ENCODE measurements around the gene ZNF384. TPM values are rescaled to one million over a fixed set of nuclear protein-coding genes. Genes with fewer than 3 reads are reported as not detected.

ZNF384 gene
- total RNA-seq, 1 experiment from 2014 or later, result 88.0 TPM

DNA sequence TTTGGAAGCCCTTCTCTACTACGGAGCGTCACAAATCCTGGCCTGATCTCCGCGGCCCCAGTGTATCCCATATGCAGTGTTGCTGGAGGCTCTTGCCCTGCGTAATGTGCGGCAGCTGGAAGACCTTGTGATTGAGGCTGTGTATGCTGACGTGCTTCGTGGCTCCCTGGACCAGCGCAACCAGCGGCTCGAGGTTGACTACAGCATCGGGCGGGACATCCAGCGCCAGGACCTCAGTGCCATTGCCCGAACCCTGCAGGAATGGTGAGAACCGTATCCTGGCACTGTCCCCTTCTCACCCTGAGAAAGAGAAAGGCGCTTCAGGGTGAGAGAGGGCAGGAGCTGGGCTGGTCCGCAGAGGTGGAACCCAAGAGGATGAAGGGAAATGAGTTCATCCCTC is 40.0 kb upstream of the ZNF384 start:
- Histone ChIP-seq H3K4me1 (ENCODE audit: insufficient read depth, low read length) (no peaks in the 10 kb centered on the region), H2AK5ac (ENCODE audit: insufficient read length, low read length) (no peak overlapping the region), H3K4ac (ENCODE audit: low read depth, low read length) (no peak overlapping the region), H3K9me3 (ENCODE audit: control insufficient read depth, low read depth, low read length) (no peaks in the 10 kb centered on the region), H3K79me2 (ENCODE audit: insufficient read depth, low read length) (no peaks in the 10 kb centered on the region), H3T11ph (ENCODE audit: low read length) (no peak overlapping the region), H3K18ac (ENCODE audit: insufficient read length, low read depth, low read length) (no peak overlapping the region), H2BK20ac (ENCODE audit: low read depth, low read length, poor library complexity, severe bottlenecking) (no peak overlapping the region), H3K14ac (ENCODE audit: insufficient read depth, low read length) (no peak overlapping the region), H3K56ac (ENCODE audit: insufficient read length, low read depth, low read length) (no peak overlapping the region), H2BK5ac (ENCODE audit: insufficient read length, low read length) (no peak overlapping the region), H2AFZ (ENCODE audit: low read length) (no peak overlapping the region), H4K20me1 (ENCODE audit: control insufficient read depth, insufficient read depth, insufficient read length) (no peaks in the 10 kb centered on the region), H2BK15ac (ENCODE audit: low read depth, low read length) (no peak overlapping the region), H3K9ac (ENCODE audit: extremely low read depth, insufficient read length, low read length) (no peak overlapping the region), H3K27ac (ENCODE audit: insufficient read length, low read depth, low read length) (no peak overlapping the region), H2BK12ac (ENCODE audit: insufficient read length, low read depth, low read length) (no peak overlapping the region), H3K23me2 (ENCODE audit: insufficient read length, low read depth, low read length, poor library complexity, severe bottlenecking) (peaks cover 5% of the 10 kb centered on the region), H4K91ac (ENCODE audit: insufficient read length, low read depth, low read length) (no peak overlapping the region), H2BK120ac (ENCODE audit: low read depth, low read length, poor library complexity, severe bottlenecking) (no peak overlapping the region), H3K79me1 (ENCODE audit: insufficient read depth, low read depth, low read length, poor library complexity, severe bottlenecking) (no peaks in the 10 kb centered on the region), H3K23ac (ENCODE audit: insufficient read length, low read depth, low read length) (no peak overlapping the region), H4K8ac (replicated peaks; ENCODE audit: insufficient read length, low read depth, low read length) (no peak overlapping the region), H4K5ac (ENCODE audit: insufficient read length, low read depth, low read length) (no peak overlapping the region), H3K27me3 (ENCODE audit: insufficient read depth, low read length) (no peaks in the 10 kb centered on the region), H3K4me2 (ENCODE audit: insufficient read depth, insufficient read length, low read length) (no peak overlapping the region)
- no peaks in the 10 kb centered on the region for H3K9me3 Mint-ChIP-seq
- TF ChIP-seq, protein P1, sequence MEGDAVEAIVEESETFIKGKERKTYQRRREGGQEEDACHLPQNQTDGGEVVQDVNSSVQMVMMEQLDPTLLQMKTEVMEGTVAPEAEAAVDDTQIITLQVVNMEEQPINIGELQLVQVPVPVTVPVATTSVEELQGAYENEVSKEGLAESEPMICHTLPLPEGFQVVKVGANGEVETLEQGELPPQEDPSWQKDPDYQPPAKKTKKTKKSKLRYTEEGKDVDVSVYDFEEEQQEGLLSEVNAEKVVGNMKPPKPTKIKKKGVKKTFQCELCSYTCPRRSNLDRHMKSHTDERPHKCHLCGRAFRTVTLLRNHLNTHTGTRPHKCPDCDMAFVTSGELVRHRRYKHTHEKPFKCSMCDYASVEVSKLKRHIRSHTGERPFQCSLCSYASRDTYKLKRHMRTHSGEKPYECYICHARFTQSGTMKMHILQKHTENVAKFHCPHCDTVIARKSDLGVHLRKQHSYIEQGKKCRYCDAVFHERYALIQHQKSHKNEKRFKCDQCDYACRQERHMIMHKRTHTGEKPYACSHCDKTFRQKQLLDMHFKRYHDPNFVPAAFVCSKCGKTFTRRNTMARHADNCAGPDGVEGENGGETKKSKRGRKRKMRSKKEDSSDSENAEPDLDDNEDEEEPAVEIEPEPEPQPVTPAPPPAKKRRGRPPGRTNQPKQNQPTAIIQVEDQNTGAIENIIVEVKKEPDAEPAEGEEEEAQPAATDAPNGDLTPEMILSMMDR (conservative IDR thresholded peaks at IDR 0.05), result no peak
- no peak overlapping the region for H3K27ac Mint-ChIP-seq
- H3K36me3 Mint-ChIP-seq (ENCODE audit: insufficient read depth in 1 of 3, low read depth in 3 of 3), result peaks cover 17 to 51% (median 35%) of the 10 kb centered on the region in 3 experiments
- peaks cover 5 to 14% of the 10 kb centered on the region in 2 experiments for H3K4me1 Mint-ChIP-seq
- no peak overlapping the region for H3K4me3 Mint-ChIP-seq
- WGBS (ENCODE audit: extremely low coverage, insufficient read length, low lambda C conversion rate), result no CpG with 5 or more reads among the region's 18 CpGs
- H3K27me3 Mint-ChIP-seq (ENCODE audit: low read depth), result no peaks in the 10 kb centered on the region
- DNase-seq, result no peak

Measured in H9 (cell line).